Endothelial cell of coronary artery (primary cell): Measurements from ENCODE around the gene TRIM43. TPM values are rescaled to one million over a fixed set of nuclear protein-coding genes. Genes with fewer than 3 reads are reported as not detected.

Experiments used
- total RNA-seq: library from RNA; depleted of rRNA; stranded (reverse); fragments of >200 nt; gene quantifications from 2 replicates; pipeline ENCODE4 v1.2.3, GENCODE V29; 2014

The TRIM43 gene
- total RNA-seq: not detected in 2 replicates

GRCh38 chr2:95591701-95592100 is at the start of gene TRIM43:
Gene TRIM43 (plus strand): TSS chr2:95592001. CDS start chr2:95594024, 2,023 bp downstream.

Other genes with a start within 250 kb of the TRIM43 start
- gene FAHD2A, start 189.3 kb upstream of the TRIM43 start, total RNA-seq: 32.8 and 34.1 TPM in 2 replicates
- not detected in 2 replicates for gene TRIM43B, start 107.2 kb upstream of the TRIM43 start, total RNA-seq